ENCODE measurements around the gene KIAA1586.
A peak's percentile ranks its signal among the peaks of the same experiment; 100 is the strongest.
"Not testable (repeated sequence)": the region's sequence is repeated elsewhere in the genome, so short reads cannot be mapped to it uniquely, and the experiment has no call there.

The KIAA1586 gene

GRCh38 chr6:57046332-57047256 lies at the start of gene KIAA1586:
Gene KIAA1586, plus strand, starts transcription at chr6:57046693. Its CDS starts 63 bp downstream, at chr6:57046756.
- peak; percentile 62 for DNase-seq

- DNase-seq: no peak
Observed at GRCh38 chr6:56999049-56999448, 47.4 kb upstream of the KIAA1586 start.

- not testable (repeated sequence) for DNase-seq
Observed at GRCh38 chr6:56999748-57000147, 46.7 kb upstream of the KIAA1586 start.

- DNase-seq: no peak
Observed at GRCh38 chr6:57002197-57002596, 44.3 kb upstream of the KIAA1586 start.

GRCh38 chr6:57004292-57004691 lies 42.2 kb upstream of the KIAA1586 start:
- no peak for DNase-seq

- DNase-seq: no peak
Observed at GRCh38 chr6:57006101-57006500, 40.4 kb upstream of the KIAA1586 start.

- DNase-seq: not testable (repeated sequence)
Observed at GRCh38 chr6:57008069-57008468, 38.4 kb upstream of the KIAA1586 start.

GRCh38 chr6:57013521-57013926 lies 33.0 kb upstream of the KIAA1586 start:
- peak; percentile 28 for DNase-seq

- no peak for DNase-seq
Observed at GRCh38 chr6:57017069-57017468, 29.4 kb upstream of the KIAA1586 start.

- DNase-seq: no peak
Observed at GRCh38 chr6:57017841-57018240, 28.7 kb upstream of the KIAA1586 start.

GRCh38 chr6:57019434-57019833 lies 27.1 kb upstream of the KIAA1586 start:
- no peak for DNase-seq

GRCh38 chr6:57021086-57021720 lies 25.3 kb upstream of the KIAA1586 start:
- DNase-seq: peak; percentile 62

GRCh38 chr6:57024321-57024720 lies 22.2 kb upstream of the KIAA1586 start:
- DNase-seq: no peak

GRCh38 chr6:57024775-57025174 lies 21.7 kb upstream of the KIAA1586 start:
- no peak for DNase-seq

GRCh38 chr6:57026001-57026400 lies 20.5 kb upstream of the KIAA1586 start:
- DNase-seq: no peak

GRCh38 chr6:57027301-57027700 lies 19.2 kb upstream of the KIAA1586 start:
- DNase-seq: no peak

- no peak for DNase-seq
Observed at GRCh38 chr6:57029213-57029612, 17.3 kb upstream of the KIAA1586 start.

- no peak for DNase-seq
Observed at GRCh38 chr6:57033228-57033627, 13.3 kb upstream of the KIAA1586 start.

- DNase-seq: no peak
Observed at GRCh38 chr6:57035549-57035948, 10.9 kb upstream of the KIAA1586 start.

GRCh38 chr6:57038906-57039305 lies 7.6 kb upstream of the KIAA1586 start:
- DNase-seq: no peak

- no peak for DNase-seq
Observed at GRCh38 chr6:57040011-57040410, 6.5 kb upstream of the KIAA1586 start.

GRCh38 chr6:57044061-57044460 lies 2.4 kb upstream of the KIAA1586 start:
- not testable (repeated sequence) for DNase-seq

GRCh38 chr6:57044568-57044967 lies 1.9 kb upstream of the KIAA1586 start:
- DNase-seq: no peak

GRCh38 chr6:57047257-57047585 lies 728 bp downstream of the KIAA1586 start:
- DNase-seq: not testable (repeated sequence)
